Kidney tubule cell (primary cell): ENCODE data around the gene CDC42SE2.

Source experiments
- DNase-seq: peaks from one replicate; pipeline ENCODE4 v3.0.0-alpha.2; 2018; ENCODE audit warnings: low spot score

The CDC42SE2 gene, protein sequence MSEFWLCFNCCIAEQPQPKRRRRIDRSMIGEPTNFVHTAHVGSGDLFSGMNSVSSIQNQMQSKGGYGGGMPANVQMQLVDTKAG

DNA sequence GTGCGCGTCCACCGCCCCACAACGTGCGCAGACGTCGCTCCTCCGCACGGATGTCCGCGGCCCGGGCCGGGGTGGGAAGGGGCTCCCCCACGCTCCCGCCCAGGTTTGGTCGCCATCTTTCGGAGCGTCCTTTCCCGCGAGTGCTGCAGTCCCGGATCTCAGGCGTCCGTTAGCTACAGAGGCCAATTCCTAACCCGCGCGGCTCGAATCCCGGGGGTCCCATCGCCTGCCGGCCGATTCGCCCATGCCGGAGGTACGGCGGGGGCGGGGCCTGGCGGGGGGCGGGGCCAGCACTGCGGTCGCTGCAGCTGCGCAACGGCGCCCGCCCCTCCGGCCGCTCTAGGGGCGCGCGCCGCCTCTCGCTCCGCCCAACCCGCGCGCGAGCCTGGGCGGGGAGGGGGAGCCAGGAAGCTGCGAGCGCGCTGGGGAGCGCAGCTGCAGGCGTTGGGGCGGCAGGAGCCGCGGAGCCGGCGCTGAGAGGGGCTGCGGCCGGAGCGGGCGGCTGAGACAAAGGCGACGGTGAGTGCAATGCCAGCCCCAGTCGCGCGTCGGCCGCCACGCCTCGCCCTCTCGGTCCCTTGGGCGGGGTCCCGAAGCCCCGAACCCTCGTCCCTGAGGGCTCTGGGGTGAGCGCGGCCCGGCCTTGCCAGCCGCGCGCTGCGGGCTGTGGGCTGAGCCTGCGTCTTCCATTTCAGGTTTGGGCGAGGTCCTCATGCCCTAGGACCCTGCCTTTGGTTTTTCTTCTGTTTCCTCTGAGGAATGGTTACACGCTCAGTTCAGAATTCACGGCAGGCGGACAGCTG, at the start of gene CDC42SE2:
Gene CDC42SE2 (plus strand): TSS at position 406 of the 803 bp plus-strand sequence. CDS start 95,441 bp downstream, outside the sequence.
- DNase-seq, result peak; percentile 91

DNA sequence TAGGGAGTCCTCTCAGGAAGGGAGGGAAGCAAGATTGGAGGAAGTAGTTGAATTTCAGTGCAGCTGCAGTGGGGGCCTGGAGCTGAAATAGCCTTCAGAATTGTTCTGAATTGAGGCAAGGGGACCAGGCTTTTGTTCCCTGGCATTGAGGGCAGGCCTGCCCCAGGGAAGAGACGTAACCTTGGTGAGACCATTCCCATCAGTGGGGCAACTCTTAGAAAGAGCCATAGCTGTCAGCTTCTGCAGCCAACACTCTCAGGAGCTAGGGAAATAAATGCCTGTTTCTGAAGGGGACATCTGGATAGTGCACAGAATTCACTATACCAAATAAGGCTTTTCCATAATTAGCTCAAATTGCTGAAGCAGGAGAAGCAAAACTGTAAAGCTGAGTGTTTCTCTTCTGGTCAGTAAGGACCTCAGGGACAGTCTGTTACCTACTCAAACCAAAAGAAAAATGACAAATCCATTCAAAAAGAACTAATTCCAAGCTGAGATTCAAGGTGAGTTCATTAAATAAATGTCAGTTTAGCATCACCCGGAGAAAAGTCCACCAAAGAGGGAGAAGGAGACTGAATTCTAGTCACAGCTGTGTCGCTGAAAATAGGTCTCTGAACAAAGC, 49.1 kb upstream of the CDC42SE2 start:
- no peak for DNase-seq

DNA sequence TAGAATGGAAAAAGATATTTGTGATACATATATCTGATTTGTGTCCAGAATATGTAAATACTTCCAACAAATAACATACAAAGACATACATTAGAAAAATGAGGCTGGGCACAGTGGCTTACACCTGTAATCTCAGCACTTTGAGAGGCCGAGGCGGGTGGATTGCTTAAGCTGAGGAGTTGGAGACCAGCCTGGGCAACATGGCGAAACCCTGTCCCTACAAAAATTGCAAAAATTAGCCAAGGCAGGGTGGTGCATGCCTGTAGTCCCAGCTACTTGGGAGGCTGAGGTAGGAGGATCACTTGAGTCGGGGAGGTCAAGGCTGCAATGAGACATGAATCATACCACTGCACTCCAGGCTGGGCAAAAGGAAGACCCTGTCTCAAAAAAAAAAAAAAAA, 46.1 kb upstream of the CDC42SE2 start:
- no peak for DNase-seq

DNA sequence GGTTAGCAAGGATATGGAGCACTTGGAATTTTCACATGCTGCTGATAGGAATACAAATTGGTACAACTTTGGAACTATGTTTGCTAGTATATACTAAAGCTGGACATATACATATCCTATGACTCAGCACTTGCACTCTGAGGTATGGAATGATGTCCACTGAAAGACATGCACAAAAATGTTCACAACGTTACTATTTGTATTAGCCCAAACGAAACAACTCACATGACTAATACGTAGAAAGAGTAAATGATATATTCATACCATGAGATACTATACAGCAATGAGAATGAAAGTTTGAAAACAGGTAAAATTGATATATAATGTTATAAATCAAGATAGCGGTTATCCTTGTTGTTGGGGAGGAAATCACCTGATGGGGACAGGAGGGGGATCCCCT, 45.5 kb upstream of the CDC42SE2 start:
- DNase-seq, result no peak

DNA sequence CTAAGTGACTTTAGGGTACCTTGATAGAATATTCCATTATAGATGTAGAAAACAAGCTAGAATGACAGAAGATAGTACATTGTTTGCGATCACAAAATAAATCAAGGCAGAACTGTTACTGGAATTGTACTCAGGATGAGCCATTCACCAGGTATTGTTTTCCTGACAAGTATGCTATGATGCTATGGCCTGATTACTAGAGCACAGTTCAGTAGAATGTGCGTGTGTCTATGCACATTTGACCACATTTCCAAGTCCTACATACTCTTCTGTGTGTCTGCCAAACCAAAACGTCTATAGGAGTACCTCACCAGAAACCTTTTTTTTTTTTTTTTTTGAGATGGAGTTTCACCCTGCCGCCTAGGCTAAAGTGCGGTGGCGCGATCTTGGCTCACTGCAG, 43.3 kb upstream of the CDC42SE2 start:
- no peak for DNase-seq

DNA sequence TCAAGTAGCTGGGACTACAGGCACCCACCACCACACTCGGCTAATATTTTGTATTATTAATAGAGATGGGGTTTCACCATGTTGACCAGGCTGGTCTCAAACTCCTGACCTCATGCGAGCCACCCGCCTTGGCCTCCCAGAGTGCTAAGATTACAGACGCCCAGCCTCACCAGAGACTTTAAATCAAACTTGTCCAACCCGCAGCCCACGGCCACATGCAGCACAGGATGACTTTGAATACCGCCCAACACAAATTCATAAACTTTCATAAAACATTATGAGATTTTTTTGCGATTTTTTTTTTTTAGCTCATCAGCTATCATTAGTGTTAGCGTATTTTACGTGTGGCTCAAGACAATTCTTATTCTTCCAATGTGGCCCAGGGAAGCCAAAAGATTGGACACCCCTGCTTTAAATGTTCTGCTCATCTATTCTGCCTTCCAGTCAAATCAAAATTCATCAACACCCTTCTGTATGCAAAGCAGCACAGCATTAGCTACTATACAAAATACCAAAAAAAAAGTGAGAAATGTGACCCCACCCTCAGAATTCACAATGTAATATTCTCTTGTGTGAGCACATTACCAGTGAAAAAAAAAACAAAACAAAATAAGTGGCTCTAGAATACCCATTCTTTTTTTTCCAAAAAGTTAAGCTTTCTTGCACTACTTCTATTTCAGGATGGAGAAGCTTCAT, 42.7 kb upstream of the CDC42SE2 start:
- no peak for DNase-seq

DNA sequence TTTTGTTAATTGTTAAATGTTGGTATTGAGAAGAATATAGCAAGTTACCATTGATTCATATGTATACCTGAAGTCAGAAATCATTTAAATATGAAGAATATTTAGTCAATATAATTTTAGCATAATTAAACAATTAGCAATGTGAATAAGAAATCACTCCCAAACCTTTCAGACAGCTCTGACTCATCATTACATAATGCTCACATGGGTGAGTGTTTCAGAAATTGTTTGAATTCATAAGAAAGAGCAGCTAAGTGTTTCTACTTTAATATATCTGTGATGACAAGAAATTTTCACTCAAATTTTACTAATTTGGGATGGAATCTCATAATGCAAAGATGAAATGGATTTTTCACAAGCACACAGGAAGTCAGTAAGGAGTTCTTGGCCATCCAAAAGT, 42.0 kb upstream of the CDC42SE2 start:
- peak; percentile 14 for DNase-seq

DNA sequence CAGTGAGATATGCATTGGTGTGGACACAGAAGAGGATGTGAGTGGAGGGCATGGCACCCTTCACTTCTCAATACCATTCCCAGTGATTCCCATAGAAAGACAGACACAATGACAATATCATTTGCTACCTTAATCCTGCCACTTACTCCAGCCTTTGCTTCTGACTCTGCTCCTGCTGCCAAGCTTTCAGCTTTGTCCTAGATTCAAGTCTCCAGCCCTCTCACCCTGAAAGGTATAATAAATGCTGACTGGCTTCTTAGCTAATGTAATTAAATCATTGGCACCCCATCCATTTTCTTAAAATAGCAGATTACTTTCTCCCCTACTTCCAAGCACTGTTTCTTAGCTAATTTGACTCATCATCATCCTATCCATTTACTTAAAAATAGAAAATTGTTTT, 41.1 kb upstream of the CDC42SE2 start:
- no peak for DNase-seq

DNA sequence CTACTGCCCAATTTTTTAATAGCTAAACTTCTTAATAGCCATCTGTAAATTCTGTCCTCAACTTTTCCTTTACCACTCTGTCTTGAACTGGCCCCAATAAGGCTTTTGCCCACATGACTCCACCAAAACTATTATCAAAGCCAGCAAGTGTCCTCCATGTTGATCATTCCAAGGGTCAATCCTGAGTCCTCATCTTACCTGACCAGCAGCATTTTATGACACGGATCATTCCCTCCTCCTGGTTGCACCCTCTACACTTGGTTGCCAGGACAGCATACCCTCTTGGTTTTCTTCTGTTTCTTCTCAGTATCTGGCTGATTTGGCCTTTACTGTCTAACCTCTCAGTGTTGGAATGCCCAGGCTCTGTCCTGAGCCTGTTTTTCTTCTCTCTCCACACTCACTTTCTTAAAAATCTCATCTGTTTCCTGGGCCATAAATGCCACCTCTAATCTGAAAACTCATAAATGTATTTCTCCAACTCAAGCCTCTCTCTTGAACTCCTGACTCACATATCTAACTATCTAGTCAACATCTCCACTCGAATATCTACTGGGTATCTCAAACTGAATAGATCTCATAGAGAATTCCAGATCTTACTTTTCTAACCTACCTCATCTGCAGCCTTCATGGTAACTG, 40.0 kb upstream of the CDC42SE2 start:
- no peak for DNase-seq

DNA sequence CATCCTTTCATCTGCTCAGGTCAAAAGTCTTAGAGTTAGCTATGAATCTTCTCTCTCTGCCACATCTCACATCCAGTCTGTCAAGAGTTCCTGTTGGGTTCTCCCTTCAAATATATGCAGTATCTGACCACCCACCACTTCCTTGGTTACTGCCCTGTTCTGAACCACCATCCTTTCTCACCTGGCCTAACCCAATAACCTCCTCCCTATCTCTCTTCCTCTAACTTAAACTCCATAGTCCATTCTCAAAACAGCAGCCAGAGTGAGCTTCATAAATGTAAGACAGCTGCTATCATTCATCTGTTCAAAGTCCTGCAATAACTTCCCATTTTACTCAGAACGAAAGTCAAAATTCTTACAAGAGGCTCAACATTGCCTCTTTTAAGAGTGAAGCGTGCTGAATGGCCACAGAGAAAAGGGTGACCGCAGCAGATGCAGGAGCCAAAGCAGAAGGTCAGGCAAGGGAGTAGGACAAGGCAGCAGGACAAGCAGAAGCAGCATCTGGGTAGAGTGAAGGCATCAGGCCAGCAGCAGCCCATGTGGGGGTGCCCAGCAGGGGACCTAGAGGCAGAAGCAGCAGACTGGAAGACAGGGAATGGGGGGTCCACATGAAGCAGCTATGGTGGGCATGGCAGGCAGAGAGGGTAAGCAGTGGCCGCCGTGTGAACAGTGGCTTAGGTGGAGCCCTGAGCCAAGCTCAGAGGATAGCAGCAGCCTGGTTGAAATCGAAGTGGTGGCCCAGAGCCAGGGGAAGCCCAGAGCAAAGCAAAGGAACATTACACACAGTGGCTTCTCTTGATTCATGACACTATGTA, 39.3 kb upstream of the CDC42SE2 start:
- no peak for DNase-seq

DNA sequence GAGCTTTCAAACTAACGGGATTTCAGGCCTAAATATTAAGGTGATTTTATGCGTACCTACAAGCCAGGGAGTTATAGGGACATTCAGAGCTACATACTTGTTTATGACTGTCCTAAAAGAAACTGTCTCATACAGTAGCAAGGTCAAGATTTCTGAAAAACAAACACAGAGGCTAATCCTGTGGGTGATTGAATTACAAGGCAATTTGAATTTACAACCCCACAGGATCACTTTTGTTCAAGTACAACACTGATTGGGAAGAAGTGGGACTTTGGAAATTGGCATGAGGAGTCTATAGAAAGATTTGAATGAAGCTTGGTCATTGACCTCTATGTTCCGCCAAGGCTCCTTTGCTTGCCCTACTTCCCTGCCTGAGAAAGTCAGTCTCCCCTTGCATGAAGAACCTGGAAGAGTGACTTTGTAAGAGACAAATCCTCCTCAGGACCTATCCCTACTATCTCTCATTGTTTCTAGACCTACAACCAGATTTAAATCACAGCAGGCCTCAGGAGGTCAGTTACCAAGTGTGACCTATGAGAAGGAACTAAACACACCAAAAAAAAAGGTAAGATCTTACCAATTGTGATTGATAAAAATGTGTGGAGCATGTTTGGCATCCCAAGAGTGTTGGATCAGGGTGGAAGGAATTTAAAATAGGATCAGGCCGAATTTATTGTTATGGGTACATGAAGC, 38.4 kb upstream of the CDC42SE2 start:
- DNase-seq, result no peak

DNA sequence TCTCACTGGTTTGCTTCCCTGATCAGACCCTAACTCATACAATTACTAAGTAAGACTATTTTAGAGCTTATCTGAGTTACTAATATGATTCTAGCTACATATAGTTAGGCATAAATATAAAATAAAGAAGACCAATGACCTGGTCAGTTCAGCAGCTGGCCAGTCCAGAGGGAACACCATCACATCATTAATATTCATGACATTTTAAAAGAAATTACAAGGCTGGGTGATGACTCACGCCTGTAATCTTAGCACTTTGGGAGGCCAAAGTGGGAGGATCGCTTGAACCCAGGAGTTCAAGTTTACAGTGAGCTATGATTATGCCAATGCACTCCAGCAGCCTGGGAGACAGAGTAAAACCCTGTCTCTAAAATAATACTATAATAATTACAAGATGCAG, 37.0 kb upstream of the CDC42SE2 start:
- no peak for DNase-seq

DNA sequence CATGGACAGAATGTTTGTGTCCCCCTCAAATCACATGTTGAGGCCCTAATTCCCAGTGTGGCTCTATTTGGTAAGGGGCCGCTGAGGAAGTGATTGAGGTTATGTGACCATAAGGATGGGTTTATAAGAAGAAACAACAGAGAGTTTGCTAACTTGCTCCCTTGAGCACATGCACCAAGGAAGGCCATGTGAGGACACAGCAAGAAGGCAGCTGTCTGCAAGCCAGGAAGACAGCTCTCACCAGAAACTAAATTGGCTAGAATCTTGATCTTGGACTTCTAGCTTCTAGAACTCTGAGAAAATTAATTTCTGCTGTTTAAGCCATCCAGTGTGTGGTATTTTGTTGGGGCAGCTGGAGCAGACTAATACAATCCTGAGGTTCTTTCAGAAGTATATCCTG, 35.2 kb upstream of the CDC42SE2 start:
- DNase-seq, result no peak

DNA sequence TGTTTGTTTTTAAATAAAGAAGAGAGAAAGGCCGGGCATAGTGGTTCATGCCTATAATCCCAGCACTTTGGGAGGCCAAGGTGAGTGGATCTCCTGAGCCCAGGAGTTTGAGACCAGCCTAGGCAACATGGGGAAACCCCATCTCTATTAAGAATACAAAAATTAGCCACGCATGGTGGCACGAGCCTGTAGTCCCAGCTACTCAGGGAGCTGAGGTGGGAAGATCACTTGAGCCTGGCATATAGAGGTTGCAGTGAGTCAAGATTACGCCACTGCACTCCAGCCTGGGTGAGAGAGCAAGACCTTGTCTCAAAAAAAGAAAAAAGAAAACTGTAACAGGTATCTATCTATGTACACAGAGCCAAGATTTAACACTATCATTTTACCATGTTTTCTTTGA, 34.2 kb upstream of the CDC42SE2 start:
- DNase-seq, result peak; percentile 52

DNA sequence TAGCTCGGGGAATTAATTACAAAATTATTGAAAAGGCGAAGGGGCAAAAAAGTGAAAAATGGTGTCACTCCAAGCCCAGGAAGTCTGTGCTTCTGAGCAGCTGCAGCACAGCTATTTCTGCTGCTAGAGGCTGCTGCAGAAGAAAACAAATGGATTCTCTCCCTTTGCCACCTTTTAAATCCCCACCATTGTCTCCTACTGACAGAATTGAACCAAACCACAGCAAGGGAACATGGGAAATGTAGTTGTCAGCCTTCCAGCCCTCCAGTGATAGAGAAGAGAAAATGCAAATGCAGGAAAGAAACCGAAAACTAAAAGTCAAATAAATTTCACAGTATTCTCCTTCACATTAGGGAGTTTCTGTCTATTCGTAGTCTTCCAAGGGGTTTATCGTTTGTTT, 33.4 kb upstream of the CDC42SE2 start:
- no peak for DNase-seq

DNA sequence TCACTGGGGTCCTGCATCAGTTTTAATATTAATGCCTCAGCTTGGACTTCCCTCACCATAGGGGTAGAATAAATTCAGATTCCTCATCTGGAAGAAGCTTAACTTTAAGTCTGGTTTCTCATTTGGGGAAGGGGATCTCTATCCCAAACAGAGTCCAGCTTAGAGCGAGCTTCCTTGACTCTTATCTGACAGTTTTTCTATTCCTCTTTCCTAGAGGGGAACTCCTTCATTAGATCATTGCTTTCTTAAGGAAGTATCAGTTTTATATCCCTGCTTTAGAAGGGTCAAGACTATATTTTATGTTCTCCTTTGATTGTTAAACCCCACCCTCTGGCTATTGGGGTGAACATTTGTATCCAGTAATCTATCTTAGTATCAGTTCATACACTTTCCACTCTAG, 24.2 kb upstream of the CDC42SE2 start:
- DNase-seq, result no peak

DNA sequence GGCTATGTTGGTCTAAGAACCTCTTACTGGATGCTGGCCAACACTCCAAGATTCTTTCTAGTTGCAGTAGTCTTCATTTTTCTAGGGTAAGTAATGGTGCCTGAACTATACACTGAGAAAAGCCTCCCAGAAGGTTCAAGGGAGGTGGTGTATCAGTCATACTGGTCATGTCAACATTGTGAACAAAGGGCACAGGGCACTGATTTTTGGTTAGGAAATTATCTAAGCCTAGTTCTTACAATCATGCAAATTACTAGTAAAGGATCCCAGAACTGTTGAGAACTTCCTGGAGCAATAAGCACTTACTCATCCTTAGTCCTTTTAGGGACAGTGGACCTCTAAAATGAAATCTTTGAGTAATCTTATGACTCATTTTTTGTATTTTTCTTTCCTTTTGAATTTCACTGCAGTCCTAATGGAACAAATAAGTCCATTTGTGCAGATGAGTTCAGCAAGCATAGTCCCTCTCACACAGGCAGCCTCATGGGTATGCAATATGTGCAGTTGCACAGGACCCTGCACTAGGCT, 21.1 kb upstream of the CDC42SE2 start:
- DNase-seq, result peak; percentile 94

DNA sequence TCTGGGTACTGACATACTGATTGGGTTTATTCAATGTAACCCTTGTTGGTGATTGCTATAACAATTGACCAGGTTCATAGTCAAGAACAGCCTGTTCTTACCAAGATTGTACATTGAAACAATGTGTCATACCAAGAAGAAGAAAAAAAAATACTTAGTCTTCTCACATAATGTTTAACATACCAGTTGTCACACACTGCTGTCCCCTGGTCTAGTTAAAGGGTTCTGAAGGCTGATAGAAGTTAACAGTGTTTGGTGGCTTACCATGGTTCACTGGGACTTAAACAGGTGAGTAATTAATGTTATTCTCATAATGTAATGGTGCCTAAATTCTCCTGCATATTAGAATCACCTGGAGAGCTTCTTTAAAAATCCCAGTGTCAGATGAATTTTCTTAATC, 18.5 kb upstream of the CDC42SE2 start:
- DNase-seq, result peak; percentile 47

DNA sequence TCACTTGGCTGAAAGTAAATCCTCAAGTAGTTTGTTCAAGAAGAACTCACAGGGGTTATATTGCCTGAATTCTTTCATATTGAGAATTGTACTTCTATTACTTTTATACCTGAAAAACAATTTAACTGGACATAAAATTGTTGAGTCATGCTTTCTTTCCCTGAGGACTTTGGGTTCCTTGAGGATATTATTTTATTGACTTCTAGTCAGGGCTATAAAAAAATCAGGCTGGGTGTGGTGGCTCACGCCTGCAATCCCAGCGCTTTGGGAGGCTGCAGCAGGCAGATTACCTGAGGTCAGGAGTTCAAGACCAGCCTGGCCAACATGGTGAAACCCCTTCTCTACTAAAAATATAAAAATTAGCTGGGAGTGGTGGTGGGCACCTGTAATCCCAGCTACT, 17.9 kb upstream of the CDC42SE2 start:
- DNase-seq, result no peak

DNA sequence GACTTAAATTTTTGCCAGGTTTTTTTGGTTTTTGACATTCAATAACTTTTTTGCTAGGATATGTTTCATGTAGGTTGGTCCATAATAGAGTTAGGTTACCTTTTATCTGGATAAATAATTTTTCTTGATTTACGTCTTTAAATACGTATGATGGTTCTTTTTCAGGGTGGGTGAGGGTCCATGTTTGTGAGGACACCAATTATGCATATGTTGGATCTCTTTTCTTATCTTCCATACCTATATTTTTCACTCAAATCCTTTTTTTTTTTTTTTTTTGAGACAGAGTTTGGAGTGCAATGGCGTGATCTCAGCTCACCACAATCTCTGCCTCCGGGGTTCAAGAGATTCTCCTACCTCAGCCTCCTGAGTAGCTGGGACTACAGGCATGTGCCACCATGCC, 17.3 kb upstream of the CDC42SE2 start:
- no peak for DNase-seq
